Endometrium (tissue), 2 donors: ENCODE measurements around the gene VGLL3.
"Not testable (repeated sequence)": the region's sequence is repeated elsewhere in the genome, so short reads cannot be mapped to it uniquely, and the experiment has no call there.

Source experiments
- FAIRE-seq: peaks from 2 replicates; lab custom pipeline; 2012; peaks lifted over from hg19 to GRCh38; lab: Jason Lieb, UNC
- donor health status: control.
- donor health status: control.

The VGLL3 gene

GRCh38 chr3:86989611-86990010 is 1.3 kb downstream of the VGLL3 start:
- no peak for FAIRE-seq

GRCh38 chr3:86989006-86989405 is 1.9 kb downstream of the VGLL3 start:
- FAIRE-seq: no peak

GRCh38 chr3:86988235-86988634 is 2.7 kb downstream of the VGLL3 start:
- FAIRE-seq: no peak

GRCh38 chr3:86987421-86987715 is 3.6 kb downstream of the VGLL3 start:
- no peak for FAIRE-seq

- no peak for FAIRE-seq
These were observed 4.1 kb downstream of the VGLL3 start for GRCh38 chr3:86986671-86987420.

- FAIRE-seq: no peak
These were observed 5.6 kb downstream of the VGLL3 start for GRCh38 chr3:86985181-86985826.

- no peak for FAIRE-seq
These were observed 6.7 kb downstream of the VGLL3 start for GRCh38 chr3:86984271-86984670.

GRCh38 chr3:86982883-86983282 is 8.1 kb downstream of the VGLL3 start:
- FAIRE-seq: no peak

- no peak for FAIRE-seq
These were observed 12.8 kb downstream of the VGLL3 start for GRCh38 chr3:86978111-86978551.

- FAIRE-seq: no peak
These were observed 14.7 kb downstream of the VGLL3 start for GRCh38 chr3:86976219-86976618.

GRCh38 chr3:86974177-86974576 is 16.8 kb downstream of the VGLL3 start:
- not testable (repeated sequence) for FAIRE-seq

GRCh38 chr3:86973440-86973839 is 17.5 kb downstream of the VGLL3 start:
- FAIRE-seq: no peak

- no peak for FAIRE-seq
These were observed 21.3 kb downstream of the VGLL3 start for GRCh38 chr3:86969500-86970189.

GRCh38 chr3:86968244-86968932 is 22.6 kb downstream of the VGLL3 start:
- FAIRE-seq: no peak

GRCh38 chr3:86967062-86967461 is 23.9 kb downstream of the VGLL3 start:
- FAIRE-seq: no peak

- FAIRE-seq: no peak
These were observed 25.8 kb downstream of the VGLL3 start for GRCh38 chr3:86965166-86965565.

- no peak for FAIRE-seq
These were observed 27.3 kb downstream of the VGLL3 start for GRCh38 chr3:86963611-86964010.

- no peak for FAIRE-seq
These were observed 29.7 kb downstream of the VGLL3 start for GRCh38 chr3:86961297-86961696.

- no peak for FAIRE-seq
These were observed 30.4 kb downstream of the VGLL3 start for GRCh38 chr3:86960550-86960949.

GRCh38 chr3:86958534-86958933 is 32.4 kb downstream of the VGLL3 start:
- FAIRE-seq: no peak

- FAIRE-seq: peak; percentile 55
These were observed 36.2 kb downstream of the VGLL3 start for GRCh38 chr3:86954747-86955146.

- no peak for FAIRE-seq
These were observed 36.7 kb downstream of the VGLL3 start for GRCh38 chr3:86954226-86954625.

GRCh38 chr3:86951322-86951721 is 39.6 kb downstream of the VGLL3 start:
- no peak for FAIRE-seq
